ENCODE measurements around the gene CDK5R2.

DNA sequence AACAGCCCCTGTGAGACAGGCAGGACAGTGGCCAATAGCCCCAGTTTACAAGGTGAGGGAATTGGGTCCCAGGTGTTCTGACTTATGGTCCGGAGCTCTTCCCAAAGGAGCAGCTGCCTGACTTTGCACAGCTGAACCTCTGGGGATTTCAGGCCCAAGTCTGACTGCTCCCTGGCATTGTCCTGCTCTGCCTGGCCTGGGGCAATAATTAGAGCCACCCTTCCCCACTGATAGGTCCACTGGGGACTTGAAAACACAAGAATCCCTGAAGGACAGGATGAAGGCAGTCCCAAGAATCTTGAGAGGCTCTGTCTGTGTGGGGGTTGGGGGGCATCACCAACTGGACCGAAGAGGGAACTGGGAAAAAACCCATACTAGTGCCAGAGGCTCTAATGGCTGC, 29.2 kb downstream of the CDK5R2 start:
- TF ChIP-seq, protein P1, sequence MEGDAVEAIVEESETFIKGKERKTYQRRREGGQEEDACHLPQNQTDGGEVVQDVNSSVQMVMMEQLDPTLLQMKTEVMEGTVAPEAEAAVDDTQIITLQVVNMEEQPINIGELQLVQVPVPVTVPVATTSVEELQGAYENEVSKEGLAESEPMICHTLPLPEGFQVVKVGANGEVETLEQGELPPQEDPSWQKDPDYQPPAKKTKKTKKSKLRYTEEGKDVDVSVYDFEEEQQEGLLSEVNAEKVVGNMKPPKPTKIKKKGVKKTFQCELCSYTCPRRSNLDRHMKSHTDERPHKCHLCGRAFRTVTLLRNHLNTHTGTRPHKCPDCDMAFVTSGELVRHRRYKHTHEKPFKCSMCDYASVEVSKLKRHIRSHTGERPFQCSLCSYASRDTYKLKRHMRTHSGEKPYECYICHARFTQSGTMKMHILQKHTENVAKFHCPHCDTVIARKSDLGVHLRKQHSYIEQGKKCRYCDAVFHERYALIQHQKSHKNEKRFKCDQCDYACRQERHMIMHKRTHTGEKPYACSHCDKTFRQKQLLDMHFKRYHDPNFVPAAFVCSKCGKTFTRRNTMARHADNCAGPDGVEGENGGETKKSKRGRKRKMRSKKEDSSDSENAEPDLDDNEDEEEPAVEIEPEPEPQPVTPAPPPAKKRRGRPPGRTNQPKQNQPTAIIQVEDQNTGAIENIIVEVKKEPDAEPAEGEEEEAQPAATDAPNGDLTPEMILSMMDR (IDR thresholded peaks at IDR 0.05 in 2 of 3, conservative IDR thresholded peaks at IDR 0.05 in 1 of 3; ENCODE audit: borderline replicate concordance in 1 of 3, insufficient read depth in 1 of 3, low read depth in 2 of 3, low read length in 2 of 3): no peak
- TF ChIP-seq, protein P2, sequence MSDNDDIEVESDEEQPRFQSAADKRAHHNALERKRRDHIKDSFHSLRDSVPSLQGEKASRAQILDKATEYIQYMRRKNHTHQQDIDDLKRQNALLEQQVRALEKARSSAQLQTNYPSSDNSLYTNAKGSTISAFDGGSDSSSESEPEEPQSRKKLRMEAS (IDR thresholded peaks at IDR 0.05): no peak
- TF ChIP-seq POLR2A (IDR thresholded peaks at IDR 0.05; ENCODE audit: borderline replicate concordance, extremely low read depth, insufficient read depth, insufficient read length): no peak
- no peak for TF ChIP-seq YY1 (IDR thresholded peaks at IDR 0.05; ENCODE audit: extremely low read depth, insufficient replicate concordance, low read depth, low read length)
- no peak for TF ChIP-seq EZH2 (IDR thresholded peaks at IDR 0.05)
- TF ChIP-seq, protein P3, sequence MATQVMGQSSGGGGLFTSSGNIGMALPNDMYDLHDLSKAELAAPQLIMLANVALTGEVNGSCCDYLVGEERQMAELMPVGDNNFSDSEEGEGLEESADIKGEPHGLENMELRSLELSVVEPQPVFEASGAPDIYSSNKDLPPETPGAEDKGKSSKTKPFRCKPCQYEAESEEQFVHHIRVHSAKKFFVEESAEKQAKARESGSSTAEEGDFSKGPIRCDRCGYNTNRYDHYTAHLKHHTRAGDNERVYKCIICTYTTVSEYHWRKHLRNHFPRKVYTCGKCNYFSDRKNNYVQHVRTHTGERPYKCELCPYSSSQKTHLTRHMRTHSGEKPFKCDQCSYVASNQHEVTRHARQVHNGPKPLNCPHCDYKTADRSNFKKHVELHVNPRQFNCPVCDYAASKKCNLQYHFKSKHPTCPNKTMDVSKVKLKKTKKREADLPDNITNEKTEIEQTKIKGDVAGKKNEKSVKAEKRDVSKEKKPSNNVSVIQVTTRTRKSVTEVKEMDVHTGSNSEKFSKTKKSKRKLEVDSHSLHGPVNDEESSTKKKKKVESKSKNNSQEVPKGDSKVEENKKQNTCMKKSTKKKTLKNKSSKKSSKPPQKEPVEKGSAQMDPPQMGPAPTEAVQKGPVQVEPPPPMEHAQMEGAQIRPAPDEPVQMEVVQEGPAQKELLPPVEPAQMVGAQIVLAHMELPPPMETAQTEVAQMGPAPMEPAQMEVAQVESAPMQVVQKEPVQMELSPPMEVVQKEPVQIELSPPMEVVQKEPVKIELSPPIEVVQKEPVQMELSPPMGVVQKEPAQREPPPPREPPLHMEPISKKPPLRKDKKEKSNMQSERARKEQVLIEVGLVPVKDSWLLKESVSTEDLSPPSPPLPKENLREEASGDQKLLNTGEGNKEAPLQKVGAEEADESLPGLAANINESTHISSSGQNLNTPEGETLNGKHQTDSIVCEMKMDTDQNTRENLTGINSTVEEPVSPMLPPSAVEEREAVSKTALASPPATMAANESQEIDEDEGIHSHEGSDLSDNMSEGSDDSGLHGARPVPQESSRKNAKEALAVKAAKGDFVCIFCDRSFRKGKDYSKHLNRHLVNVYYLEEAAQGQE (IDR thresholded peaks at IDR 0.05; ENCODE audit: low read depth): no peak
- TF ChIP-seq EZH2phosphoT487 (IDR thresholded peaks at IDR 0.05; ENCODE audit: borderline replicate concordance): no peak
- no peak for TF ChIP-seq SP1 (IDR thresholded peaks at IDR 0.05; ENCODE audit: low read depth)

Measured in HCT116 (cell line).